HG03520 (cell line): ENCODE measurements around the gene TIGAR.

Experiments used
- ATAC-seq: cut with Tn5 transposase; IDR thresholded peaks from one replicate; pipeline ENCODE4 v1.9.1; 2021; ENCODE audit warnings: mild to moderate bottlenecking, moderate library complexity; ENCODE audit not compliant: unreplicated experiment

TIGAR gene

DNA sequence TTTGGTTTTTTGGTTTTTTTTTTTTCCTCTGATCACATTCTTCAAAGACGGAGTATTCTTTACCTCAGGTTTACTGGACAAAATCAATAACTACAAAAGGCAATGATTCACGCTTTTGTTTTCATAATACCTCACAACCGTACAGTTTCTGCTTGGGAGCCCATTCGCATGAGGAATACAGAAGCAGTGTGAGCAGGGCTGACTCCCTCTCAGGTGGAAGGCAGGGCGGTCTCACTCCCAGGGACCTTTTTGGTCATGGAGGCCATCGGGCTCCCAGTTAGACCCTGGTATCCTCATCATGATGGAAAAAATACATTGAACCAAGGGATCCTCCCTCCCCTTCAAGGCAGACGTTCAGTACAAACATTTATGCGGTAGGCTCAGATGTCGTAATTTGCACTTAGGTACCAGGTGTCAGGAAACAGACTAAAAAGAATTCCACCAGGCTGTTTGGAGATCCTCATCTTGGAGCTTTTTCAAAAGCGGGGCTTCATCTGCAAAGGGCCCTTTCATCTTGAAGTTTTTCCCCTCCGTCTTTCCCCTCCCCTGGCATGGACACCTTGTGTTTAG, 19.0 kb upstream of the TIGAR start:
- no peak for ATAC-seq

DNA sequence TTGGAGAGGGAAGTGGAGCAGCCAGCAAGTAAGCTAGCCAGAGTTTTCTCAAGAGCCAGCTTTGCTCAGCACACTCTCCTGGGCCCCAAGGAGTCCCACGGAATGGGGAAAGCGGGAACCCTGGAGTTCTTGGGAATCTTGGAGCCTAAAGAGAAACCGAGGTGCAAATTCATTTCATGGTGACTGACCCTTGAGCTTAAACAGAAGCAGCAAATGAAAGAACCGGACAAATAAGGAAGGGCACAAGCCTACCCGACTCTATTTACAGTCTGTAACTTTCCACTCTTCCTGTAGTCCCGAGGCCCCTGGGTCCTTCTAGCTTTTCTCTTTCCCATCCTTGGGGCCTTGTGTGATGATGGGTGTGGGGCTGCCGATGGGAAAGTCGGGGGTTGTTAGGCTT, 18.1 kb upstream of the TIGAR start:
- no peak for ATAC-seq

DNA sequence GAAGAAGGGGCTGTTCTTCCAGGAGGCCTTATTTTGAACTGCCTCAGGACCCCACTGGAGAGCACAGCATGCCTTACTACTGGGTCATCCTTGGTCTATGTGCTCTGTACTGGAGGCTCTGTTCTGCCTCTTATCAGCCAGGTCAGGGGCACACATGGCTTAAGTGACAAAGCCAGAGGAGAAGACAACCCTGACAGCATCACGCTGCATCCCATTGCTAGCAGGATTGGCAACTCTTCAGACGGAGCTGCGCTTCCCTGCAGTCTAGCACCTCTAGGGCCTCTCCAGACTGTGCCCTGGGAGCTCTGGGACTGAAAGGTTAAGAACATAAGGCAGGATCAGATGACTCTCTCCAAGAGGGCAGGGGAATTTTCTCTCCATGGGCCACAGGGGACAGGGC, 17.3 kb upstream of the TIGAR start:
- ATAC-seq = no peak

DNA sequence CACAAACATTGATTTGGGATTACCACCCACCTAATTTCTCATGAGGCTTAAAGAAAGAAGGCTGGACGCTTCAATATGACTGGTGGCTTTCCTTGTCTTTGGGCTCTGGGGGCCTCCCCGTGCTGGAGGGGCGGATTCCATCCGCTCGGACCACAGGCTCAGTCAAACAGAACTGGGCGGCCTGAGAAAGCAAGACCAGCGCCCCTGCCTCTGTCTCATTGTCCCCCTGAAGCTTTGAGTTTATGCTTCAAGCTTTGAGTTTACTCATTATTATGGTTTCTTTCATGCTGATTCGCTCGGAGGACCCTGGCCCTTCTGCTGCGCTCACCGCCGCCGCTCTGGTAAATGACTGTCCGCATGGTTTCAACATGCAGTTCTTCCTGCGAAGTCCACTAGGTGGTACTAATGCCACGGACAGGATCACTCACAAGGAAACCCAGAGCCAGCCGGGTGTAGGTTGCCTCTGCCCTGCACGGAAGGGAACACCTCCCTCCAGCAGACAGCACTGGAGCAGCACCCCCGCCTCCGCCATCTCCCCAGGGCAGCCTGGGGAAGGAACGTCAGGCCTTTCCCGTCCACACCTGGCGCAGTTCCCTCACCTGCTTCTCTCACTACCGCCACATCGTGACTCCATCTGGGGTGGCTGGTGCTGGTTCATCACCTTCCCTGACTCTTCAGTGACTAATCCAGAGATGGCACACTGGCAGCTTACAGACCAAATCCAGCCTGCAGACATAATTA, 13.2 kb upstream of the TIGAR start:
- no peak for ATAC-seq

DNA sequence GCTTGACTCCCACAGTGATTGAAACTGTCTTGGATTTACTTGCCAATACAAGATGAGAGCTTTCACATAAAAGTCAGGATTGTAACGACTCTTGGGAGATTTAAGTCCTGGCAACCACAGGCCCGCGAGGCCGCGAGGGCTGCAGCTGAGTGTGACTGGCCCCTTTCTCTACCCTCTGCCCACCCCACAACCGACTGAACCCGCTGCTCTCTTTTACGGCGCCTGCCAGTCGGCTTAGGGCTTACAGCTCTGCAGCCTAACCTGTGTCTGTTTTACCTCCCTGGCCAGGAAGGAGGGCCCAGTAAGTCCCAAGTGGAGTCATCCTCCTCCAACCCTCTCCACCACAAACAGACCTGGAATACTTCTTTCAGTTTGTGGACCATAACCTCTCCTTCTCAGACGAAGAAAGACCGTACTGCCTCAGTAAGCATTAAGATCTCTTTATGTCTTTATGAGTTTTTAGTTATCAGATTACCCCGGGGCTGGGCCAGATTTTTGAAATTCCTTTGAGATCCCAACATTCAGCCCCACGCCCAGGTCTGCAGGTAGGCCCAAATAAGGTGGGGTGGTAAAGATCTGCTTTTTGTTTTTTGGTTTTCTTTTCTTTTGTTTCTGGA, 12.6 kb upstream of the TIGAR start:
- ATAC-seq = no peak

DNA sequence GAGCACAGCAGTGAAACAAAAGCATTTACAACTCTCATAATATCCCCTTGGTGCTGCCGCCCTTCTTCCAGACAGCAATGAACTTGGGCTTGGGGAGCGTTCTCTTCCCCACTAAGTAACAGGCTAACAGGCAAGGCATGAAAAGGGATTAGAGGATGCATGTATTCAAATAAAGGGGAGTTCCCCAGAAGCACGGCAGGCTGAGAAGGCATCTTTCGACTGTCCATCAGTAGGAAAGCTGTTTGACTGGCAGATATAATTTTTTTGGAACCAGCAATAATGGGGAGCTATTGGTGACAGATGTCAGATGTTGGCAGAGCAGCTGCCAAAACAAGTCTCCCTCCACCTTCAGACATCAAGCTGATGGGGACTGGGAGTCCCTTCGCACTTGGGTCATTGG, 9.2 kb upstream of the TIGAR start:
- no peak for ATAC-seq

DNA sequence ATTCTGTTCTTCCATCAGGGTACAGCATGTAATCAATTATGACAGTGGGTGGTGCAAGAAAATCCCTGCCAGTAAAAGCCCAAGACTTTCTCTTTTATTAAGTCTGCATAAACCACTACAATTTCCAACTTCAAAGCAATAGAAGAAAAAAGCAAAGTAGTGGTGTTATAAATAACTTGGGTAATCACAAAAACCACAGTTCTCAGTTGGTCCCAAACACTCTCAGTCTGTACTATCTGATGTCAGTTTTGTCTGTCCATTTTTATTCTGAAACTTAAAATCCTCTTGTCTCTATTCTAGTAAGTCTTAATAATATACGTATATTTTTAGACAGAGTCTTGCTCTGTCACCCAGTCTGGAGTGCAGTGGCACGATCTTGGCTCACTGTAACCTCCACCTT, 8.8 kb upstream of the TIGAR start:
- ATAC-seq = no peak

DNA sequence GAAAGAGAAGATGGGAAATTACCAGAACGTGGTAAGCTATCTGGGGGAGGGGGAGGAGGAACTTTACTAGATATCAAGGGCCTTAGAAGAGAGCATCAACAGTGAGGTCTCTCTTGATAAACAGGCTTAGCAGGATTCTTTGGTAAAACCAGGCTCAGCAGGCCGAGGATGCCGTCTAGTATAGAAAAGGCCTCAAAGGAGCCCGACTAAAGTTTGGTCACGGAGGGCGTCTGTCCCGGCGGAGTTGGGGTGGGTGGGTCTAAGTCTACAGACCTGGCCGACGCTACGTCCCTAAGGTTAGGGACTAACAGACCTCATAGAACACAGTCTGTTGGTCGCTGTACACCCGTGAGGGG, 538 bp upstream of the TIGAR start:
- peak; percentile 20 for ATAC-seq

DNA sequence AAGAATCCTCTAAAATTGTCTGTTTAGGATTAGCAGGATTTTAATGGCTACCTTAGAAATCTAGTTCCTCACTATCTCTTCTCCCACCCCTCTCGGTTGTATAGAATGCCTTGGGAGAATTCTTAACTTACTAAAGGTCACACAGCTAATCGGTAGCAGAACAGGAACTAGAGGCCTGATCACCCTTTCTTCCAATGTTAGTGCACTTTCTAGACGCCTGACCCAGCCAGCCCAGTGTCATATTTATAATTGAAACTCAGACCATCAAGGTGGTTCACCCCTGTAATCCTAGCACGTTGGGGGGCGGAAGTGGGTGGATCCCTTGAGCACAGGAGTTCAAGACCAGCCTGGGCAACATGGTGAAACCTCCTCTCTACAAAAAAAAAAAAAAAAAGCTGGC, 1.7 kb downstream of the TIGAR start:
- no peak for ATAC-seq

DNA sequence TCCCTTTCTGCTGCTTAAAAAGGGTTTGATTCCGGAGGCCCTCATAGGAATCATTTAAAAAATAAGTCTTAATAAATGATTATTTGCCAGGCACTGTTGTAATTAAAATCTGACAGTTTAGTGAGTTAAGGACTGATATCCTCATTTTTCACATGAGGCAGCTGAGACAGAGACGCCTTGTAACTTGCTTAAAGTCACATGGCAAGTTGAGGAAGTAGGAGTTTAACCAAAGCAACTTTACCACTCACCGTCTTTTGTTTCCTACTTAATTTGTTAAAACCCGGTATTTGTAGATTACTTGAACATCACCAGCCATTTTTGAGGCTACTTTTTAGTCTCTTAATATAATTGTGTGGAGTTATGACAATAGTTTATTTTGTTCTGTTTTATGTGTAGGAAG, 2.4 kb downstream of the TIGAR start:
- no peak for ATAC-seq

DNA sequence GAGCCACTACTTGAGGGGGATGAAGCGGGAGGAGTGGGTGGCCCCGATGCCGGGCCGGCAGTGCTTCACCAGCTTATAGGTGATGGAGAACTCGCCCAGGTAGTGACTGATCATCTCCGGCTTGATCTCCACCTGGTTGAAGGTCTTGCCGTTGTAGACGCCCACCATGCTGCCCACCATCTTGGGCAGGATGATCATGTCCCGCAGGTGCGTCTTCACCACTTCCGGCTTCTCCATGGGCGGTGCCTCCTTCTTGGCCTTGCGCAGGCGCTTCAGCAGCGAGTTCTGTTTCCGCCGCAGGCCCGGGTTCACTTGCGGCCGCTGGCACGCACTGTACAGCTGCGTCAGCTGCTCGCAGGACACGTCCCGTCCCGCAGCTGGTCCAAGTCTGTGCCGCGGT, 3.4 kb downstream of the TIGAR start:
- ATAC-seq = no peak

DNA sequence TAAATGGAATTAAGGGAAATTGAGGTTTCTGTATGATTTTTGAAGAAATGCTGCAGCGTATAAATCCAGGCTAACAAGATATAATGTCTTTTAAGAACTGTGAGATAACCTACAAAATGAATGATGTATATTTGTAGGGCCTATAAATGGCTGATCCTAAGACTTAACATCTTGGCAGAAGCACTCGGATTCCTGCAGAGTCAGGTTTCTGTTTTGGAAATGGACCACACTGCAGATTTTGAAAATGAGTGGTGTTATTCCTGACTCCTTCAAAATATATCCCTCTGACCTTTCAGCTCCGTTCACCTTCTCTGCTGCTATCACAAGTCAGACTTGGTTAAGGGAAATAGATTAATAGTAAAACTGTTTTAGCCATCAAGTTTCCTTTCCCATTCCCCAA, 5.0 kb downstream of the TIGAR start:
- ATAC-seq = no peak

DNA sequence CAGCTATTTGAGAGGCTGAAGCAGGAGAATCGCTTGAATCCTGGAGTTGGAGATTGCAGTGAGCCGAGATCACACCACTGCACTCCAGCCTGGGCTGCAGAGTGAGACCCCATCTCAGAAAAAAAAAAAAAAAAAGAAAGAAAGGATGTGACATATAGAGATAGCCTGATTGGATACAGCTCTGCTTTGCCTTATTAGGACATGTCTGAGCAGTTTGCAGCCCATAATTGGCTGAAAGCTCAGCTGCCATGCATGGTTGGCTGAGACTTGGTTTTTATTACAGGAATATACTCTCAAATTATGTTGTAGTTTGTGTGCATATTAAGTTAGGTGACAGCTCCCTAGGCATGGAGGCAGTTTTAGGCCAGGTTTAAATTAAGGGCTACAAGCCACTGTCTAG, 6.3 kb downstream of the TIGAR start:
- ATAC-seq = no peak

DNA sequence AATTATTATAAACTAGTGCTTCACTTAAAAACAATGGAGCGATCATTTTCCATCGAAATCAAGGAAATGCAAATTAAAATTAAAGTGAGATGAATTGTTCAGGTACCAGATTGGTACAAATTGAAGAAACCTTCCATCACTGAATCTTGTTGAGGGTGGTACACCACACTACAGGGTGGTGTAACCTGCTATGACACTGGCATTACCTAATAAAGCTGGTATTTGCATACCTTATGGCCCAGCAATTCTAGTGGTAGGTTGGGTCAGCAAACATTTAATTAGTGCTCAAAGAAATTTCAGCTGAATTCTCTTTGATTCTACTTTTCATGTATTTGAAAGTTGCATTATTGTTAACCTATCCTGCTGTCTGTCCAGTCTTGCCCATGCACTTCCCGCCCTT, 9.2 kb downstream of the TIGAR start:
- ATAC-seq = no peak

DNA sequence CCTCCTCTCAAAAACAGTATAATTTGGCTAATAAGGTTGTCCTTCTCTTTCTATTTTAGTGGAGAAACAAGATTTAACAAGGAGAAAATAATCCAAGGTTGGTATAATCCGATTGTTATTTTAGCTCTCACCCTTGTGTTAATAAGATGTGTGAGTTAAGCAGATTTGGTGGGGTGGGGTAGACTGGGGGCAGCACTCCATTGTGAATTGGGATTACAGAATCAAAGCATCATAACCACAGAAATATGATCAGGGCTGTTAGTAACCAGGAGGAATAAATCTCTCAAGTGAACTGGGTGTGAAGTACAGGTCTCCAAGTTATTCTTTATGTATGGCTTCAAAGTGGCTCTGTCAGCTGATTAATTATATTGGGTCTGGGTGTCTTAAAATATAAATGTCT, 10.2 kb downstream of the TIGAR start:
- no peak for ATAC-seq

DNA sequence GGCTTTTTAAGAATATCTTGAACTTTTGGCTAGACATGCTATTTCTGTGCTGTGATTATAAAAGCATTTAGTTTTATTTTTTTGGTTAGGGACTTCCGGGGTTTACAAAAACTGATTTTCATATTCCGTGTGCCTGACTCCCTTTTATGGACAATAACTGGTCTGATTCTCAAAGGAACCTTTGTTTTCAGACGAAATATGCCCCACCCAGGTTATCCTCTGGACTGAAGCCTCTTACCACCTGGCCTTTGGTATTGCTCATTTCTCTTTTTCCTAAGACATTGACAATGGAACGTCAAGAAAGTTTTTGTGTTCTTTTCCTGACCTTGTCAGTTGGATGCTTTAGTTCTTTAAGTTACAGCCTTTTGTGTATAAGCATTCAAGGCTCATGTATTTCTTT, 10.8 kb downstream of the TIGAR start:
- ATAC-seq = no peak

DNA sequence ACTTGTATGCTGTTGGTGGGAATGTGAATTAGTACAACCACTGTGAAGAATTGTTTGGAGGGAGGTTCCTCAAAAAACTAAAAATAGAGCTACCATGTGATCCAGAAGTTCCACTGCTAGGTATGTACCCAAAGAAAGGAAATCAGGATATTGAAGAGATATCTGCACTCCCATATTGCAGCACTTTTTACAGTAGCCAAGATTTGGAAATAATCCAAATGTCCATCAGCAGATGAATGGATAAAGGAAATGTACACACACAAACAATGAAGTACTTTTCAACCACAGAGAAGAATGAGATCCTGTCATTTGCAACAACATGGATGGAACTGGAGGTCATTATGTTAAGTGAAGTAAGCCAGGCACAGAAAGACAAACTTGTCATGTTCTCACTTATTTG, 25.9 kb downstream of the TIGAR start:
- ATAC-seq = no peak

DNA sequence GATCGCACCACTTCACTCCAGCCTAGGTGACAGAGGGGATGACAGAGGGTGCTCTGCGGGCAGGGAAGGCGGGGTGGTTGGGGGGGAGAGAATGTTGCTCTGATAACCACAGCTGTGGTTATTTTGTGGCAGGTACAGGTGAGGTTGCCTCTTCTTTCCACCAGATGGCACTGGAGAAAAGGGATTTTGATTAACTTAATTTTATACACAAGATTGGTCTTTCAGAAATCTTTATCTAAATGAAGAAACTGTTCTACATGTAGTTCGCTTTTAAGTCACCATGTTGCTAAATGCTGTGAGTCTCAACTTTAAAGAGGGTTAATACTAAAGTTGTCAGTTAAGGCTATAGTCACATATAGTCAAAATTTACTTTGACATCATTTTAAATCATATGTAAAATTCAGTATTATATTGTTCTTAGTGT, 32.8 kb downstream of the TIGAR start:
- no peak for ATAC-seq

DNA sequence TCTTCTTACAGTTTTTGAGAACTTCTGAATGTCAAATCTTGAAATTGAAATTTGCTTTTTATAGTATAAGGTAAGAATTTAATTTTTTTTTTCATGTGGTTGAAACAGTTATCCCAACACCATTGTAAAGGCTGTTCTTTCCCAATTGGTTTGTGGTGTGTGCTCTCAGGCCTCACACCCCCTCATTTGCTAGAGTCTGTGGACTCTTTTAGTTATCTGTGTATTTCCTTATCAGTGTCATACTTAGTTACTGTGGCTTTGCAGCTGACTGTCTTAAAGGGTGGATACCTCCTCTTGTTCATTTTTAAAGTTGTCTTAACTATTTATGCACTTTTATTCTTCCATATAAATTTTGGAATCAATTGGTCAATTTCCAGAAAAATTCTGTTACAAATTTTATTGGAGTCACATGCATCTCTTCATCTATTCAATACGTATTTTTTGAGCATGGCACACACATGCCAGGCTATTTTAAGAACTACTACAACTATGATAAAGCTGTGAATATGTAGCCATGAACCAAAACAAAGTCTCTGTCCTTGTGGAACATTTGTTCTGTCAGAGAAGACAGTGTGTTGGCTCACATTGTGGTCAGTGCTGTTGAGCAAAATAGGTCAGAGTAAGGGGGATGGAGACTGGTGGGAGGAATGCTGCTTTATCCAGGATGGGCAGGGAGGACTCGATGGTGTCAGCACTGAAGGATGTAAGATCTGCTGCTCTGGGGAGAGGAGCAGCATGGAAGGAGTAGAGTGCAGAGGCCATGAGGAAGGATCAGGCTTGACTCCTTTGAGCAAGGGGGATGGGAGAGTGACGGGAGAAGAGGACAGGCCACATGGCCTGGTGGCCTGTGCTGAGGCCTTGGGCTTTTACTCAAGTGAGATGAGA, 34.4 kb downstream of the TIGAR start:
- ATAC-seq = no peak

DNA sequence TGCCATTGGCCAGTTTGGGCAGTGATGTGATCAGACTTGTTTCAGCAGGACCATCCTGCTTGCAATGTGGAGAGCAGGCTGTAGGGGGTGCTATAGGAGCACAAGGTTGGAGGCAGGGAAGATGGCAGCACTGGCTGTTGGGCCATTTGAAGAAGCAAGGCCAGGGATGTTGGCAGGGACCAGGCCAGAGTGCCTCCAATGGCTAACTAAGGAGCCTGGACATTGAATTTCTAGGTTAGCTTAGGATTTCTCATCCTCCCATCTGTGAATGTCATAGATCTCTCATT, 35.0 kb downstream of the TIGAR start:
- no peak for ATAC-seq

DNA sequence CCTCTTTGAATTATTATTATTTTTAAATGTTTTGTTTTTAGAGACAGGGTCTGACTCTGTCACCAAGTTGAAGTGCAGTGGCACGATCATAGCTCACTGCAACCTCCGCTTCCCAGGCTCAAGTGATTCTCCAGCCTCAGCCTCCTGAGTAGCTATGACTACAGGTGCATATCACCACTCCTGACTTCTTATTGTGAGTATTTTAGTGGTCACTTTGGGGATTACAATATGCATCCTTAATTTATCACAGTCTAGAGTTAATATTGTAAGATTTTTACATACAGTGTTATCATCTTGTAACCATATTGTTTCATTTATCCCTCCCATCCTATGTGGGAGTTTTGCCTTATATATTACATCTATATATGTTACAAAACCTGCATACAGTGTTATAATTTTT, 45.1 kb downstream of the TIGAR start:
- ATAC-seq = no peak

DNA sequence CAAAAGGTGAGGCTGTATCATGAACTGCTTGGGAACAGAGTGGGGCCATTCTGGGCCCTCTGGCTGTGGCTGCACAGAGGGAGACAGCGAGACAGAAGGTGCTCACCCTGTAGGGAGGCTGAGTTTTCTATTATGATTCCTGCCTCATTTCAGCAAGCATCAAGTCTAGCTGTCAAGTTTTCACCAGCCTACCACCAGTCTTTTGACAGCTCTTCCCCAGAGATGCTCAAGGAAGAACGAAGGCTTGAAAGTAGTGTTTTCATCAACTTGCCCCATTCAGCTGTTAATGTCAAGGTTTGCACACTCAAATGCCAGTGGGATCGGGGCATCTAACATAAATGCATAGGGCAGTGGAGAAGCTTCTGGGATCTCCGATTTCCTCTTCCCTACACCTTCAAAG, 48.5 kb downstream of the TIGAR start:
- ATAC-seq = no peak
